DMS 273 (cell line): ENCODE measurements around the gene TEX261.
"Not testable (repeated sequence)": the region's sequence is repeated elsewhere in the genome, so short reads cannot be mapped to it uniquely, and the experiment has no call there.

Source experiments
- DNase-seq: peaks from one replicate; lab custom pipeline; 2025; ENCODE audit not compliant: unreplicated experiment; lab: John Stamatoyannopoulos, UW

Gene TEX261

GRCh38 chr2:70994699-70995425 is at the start of gene TEX261:
Gene TEX261 (minus strand): TSS chr2:70994873. CDS start chr2:70994757, 116 bp downstream.
- peak; percentile 96 for DNase-seq

- DNase-seq: no peak
These were observed 49.1 kb upstream of the TEX261 start for GRCh38 chr2:71043531-71044407.

GRCh38 chr2:71042287-71042686 is 47.6 kb upstream of the TEX261 start:
- no peak for DNase-seq

- DNase-seq: not testable (repeated sequence)
These were observed 41.6 kb upstream of the TEX261 start for GRCh38 chr2:71036296-71036695.

- DNase-seq: not testable (repeated sequence)
These were observed 29.0 kb upstream of the TEX261 start for GRCh38 chr2:71023553-71024243.

- not testable (repeated sequence) for DNase-seq
These were observed 26.7 kb upstream of the TEX261 start for GRCh38 chr2:71021394-71021793.

GRCh38 chr2:71019989-71020388 is 25.3 kb upstream of the TEX261 start:
- not testable (repeated sequence) for DNase-seq

- DNase-seq: no peak
These were observed 24.0 kb upstream of the TEX261 start for GRCh38 chr2:71018625-71019024.

GRCh38 chr2:71011786-71012185 is 17.1 kb upstream of the TEX261 start:
- DNase-seq: not testable (repeated sequence)

- DNase-seq: no peak
These were observed 13.7 kb upstream of the TEX261 start for GRCh38 chr2:71008342-71008741.

- DNase-seq: no peak
These were observed 12.5 kb upstream of the TEX261 start for GRCh38 chr2:71006955-71007799.

- DNase-seq: no peak
These were observed 11.7 kb upstream of the TEX261 start for GRCh38 chr2:71006323-71006722.

- no peak for DNase-seq
These were observed 10.9 kb upstream of the TEX261 start for GRCh38 chr2:71005271-71006202.

GRCh38 chr2:71004857-71005256 is 10.2 kb upstream of the TEX261 start:
- DNase-seq: no peak

GRCh38 chr2:71003966-71004755 is 9.5 kb upstream of the TEX261 start:
- no peak for DNase-seq

GRCh38 chr2:71003396-71003795 is 8.7 kb upstream of the TEX261 start:
- no peak for DNase-seq

- no peak for DNase-seq
These were observed 7.4 kb upstream of the TEX261 start for GRCh38 chr2:71001981-71002570.

GRCh38 chr2:71001592-71001927 is 6.9 kb upstream of the TEX261 start:
- DNase-seq: no peak
